ENCODE results near the gene KCNC1.

KCNC1 gene

DNA sequence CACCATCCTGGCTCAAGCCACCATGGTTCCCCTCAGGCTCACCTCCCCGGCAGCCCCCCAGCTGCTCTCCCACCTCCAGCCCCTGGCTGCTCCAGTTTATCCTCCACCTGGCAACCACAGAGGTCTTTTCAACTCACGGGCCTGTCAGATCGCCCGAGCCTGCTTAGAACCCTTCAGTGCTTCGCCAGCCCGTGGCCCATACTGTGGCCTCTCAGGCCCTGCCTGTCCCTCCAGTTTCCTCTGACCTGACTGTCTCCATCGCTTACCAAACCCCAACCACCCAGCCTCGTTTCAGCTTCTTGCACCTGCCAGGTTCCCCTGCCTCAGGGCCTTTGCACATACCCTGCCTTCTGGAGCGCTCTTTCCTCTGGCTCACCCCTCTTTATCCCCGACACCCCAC, 6.9 kb downstream of the KCNC1 start:
- TF ChIP-seq, protein P1, sequence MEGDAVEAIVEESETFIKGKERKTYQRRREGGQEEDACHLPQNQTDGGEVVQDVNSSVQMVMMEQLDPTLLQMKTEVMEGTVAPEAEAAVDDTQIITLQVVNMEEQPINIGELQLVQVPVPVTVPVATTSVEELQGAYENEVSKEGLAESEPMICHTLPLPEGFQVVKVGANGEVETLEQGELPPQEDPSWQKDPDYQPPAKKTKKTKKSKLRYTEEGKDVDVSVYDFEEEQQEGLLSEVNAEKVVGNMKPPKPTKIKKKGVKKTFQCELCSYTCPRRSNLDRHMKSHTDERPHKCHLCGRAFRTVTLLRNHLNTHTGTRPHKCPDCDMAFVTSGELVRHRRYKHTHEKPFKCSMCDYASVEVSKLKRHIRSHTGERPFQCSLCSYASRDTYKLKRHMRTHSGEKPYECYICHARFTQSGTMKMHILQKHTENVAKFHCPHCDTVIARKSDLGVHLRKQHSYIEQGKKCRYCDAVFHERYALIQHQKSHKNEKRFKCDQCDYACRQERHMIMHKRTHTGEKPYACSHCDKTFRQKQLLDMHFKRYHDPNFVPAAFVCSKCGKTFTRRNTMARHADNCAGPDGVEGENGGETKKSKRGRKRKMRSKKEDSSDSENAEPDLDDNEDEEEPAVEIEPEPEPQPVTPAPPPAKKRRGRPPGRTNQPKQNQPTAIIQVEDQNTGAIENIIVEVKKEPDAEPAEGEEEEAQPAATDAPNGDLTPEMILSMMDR (IDR thresholded peaks at IDR 0.05; ENCODE audit: control insufficient read depth, insufficient read depth, low read depth, low read length, missing control alignments), result no peak
- no peak overlapping the region for H3K4me3 ChIP-seq (ENCODE audit: control insufficient read depth, low read depth, low read length)
- DNase-seq (ENCODE audit: low read depth), result no peak

DNA sequence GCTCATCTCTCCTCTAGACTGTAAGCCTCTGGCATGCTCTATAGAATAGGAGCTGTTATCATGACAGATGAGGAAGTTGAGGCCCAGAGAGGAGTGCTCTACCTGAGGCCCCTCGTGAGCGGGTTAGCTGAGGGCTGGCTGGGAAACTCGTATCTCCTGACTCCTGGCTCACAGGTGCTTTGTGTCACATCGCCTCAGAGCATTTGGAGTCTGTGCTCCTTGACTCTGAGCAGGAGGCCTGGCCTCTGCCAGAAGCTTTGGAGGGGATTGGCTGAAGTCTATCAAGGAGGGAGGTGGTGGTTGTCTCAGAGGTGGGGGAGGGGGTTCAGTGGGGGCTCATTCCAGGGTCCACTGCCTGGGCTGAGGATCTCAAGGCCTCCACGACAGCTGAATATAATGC, 7.4 kb downstream of the KCNC1 start:
- no peak overlapping the region for H3K4me3 ChIP-seq (ENCODE audit: control insufficient read depth, low read depth, low read length)
- TF ChIP-seq, protein P1 (IDR thresholded peaks at IDR 0.05; ENCODE audit: control insufficient read depth, insufficient read depth, low read depth, low read length, missing control alignments), result no peak
- no peak for DNase-seq (ENCODE audit: low read depth)

DNA sequence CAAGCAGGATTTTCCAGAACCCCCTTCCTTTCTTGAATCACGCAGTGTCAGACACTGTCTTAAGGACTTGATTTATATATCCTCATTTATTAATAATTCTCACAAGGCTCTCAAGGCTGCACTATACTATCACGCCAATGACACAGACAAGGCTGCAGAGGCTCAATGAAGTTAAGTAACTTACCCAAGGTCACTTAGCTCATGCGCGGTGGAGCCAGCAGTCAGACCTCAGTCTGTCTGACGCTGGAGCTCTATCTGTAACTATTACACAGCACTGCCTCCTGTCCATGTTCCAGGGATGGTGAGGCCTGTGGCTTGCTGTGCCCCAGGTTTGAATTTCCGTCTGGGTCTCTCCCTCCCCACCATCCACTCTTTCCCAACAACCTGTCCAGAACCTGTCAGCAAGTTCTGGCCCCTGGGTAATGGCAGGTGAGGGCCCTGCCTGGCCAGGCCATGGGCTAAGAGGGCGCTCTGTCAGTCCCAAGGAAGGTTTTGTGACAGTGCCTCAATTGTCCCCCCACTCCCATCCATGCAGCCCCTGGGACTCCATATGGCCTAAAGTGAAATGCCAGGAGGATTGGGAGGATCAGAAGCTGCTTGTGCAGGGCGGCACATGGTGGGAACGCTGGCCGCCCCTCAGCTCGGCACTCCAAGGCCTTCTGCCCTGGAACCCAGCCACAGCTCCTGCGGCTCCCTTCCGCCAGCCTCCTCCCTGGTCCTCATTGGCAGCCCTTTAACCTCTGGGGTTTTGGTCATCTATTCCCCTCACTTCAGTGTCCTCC, 8.6 kb downstream of the KCNC1 start:
- DNase-seq (ENCODE audit: low read depth), result no peak
- H3K4me3 ChIP-seq (ENCODE audit: control insufficient read depth, low read depth, low read length), result no peak overlapping the region
- TF ChIP-seq, protein P1 (IDR thresholded peaks at IDR 0.05; ENCODE audit: control insufficient read depth, insufficient read depth, low read depth, low read length, missing control alignments), result no peak

DNA sequence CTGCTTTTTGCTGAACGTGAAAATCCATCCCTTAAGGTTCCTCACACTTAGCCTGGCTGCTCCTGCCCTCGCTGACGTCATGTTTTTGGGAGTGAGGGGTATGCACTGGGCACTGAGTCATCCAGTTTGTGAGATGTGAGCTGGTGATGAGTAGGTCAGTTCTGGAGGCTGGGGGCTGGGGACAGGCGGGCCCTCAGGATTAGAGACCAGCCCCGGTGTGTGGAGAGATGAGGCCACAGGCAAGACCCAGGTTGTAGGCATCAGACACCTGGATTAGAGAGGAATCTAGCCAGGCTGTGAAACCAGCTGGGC, 9.2 kb downstream of the KCNC1 start:
- TF ChIP-seq, protein P1 (IDR thresholded peaks at IDR 0.05; ENCODE audit: control insufficient read depth, insufficient read depth, low read depth, low read length, missing control alignments), result no peak
- no peak overlapping the region for H3K4me3 ChIP-seq (ENCODE audit: control insufficient read depth, low read depth, low read length)
- no peak for DNase-seq (ENCODE audit: low read depth)

DNA sequence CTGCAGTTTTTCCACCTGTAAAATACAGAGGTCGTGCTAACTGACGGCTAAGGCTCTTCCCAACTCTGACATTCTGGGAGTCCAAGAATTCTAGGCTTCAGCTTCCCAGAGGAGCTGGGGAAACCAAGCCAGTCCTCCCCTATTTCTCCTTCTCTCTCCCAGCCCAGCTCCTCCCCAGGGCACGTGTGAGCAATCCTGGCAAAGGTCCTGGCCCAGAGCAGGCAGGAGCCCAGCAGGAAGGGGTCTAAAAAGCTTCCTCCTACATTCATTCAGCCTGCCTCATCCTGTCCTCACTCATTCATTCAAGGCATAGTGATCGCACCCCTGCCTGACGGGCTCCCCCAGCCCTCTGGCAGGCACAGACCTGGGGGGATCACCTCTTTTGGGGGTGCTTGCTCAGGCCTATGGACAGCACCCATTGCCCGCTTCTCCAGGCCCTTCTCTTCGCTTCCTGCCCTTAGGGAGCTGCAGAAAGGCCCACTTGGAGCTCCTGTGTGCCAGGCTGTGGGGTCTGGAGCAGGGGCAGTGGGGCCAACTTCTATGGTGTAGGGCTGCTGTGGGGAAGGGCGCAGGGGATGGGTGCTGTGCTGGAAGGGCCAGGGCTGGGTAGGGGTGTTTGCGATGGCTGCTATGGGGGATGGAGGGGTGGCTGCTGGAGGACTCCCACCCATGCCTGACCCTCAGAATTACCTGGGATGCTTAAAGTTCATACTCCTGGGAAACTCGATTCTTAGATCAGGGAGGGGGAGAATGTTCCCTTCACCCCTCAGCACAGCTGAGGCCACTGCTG, 9.8 kb downstream of the KCNC1 start:
- TF ChIP-seq, protein P1 (IDR thresholded peaks at IDR 0.05; ENCODE audit: control insufficient read depth, insufficient read depth, low read depth, low read length, missing control alignments), result no peak
- no peak for DNase-seq (ENCODE audit: low read depth)
- no peak overlapping the region for H3K4me3 ChIP-seq (ENCODE audit: control insufficient read depth, low read depth, low read length)

DNA sequence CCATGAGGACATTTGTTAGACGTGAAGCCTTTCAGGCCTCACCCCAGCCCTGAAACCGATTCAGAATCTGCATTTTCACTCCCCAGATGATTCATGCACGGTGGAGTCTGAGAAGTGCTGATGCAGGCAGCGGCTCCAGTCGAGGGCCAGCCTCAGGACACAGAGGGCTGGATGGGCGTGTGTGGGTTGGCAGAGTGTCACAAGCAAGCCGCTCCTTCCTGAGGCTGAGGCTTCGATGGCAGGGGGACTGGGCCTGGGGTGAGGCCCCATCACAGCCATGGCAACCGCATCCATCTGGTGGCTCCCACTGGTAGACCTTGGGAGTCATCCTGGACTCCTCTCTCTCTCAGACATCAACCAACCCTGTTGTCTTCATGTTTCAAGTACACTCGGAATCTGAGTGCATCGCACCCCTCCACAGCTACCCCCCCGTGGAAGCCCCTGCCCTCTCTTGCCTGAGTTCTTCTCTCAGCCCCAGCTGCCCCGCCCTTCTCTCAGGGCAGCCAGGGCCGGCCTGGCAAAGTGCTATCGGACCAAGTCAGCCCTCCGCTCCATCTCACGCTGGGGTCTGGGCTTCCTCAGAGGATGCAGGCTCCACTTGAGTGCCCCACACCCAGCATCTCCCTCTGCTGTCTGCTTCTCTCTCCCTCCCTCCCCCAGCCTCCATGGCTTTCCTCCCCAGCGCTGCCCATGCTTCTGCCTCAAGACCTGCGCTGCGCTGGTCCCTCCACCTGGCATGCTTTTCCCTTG, 10.6 kb downstream of the KCNC1 start:
- TF ChIP-seq, protein P1 (IDR thresholded peaks at IDR 0.05; ENCODE audit: control insufficient read depth, insufficient read depth, low read depth, low read length, missing control alignments), result no peak
- no peak for DNase-seq (ENCODE audit: low read depth)

More for the DNA sequence above, 10.6 kb downstream of the KCNC1 start:
- H3K4me3 ChIP-seq (ENCODE audit: control insufficient read depth, low read depth, low read length), result no peak overlapping the region

Measured in AG09309 (cell line).